ENCODE measurements around the gene PRCD.

DNA sequence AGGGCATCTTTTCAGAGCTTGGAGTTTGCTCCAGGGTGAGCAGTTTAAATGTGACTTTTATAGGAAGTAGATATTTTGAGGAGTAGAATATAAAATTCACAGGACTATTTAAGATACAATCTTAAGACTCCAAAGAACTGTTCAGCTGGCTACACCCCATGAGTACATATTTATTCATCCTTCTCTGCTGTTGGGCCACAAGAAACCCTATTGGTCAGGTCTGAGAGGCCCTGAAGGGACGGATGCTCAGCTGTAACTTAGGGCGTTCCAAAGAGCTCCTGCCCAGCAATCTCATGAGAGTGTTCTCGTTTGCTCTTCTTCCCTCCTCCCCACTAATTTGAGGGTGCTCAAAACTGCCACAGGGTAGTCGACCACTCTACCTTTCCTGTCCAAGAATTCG is 38.5 kb downstream of the PRCD start:
- TF ChIP-seq, protein P1, sequence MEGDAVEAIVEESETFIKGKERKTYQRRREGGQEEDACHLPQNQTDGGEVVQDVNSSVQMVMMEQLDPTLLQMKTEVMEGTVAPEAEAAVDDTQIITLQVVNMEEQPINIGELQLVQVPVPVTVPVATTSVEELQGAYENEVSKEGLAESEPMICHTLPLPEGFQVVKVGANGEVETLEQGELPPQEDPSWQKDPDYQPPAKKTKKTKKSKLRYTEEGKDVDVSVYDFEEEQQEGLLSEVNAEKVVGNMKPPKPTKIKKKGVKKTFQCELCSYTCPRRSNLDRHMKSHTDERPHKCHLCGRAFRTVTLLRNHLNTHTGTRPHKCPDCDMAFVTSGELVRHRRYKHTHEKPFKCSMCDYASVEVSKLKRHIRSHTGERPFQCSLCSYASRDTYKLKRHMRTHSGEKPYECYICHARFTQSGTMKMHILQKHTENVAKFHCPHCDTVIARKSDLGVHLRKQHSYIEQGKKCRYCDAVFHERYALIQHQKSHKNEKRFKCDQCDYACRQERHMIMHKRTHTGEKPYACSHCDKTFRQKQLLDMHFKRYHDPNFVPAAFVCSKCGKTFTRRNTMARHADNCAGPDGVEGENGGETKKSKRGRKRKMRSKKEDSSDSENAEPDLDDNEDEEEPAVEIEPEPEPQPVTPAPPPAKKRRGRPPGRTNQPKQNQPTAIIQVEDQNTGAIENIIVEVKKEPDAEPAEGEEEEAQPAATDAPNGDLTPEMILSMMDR (IDR thresholded peaks at IDR 0.05), result no peak
- TF ChIP-seq EZH2 (IDR thresholded peaks at IDR 0.05; ENCODE audit: borderline replicate concordance, insufficient read depth, low read depth, low read length, poor library complexity, severe bottlenecking), result no peak
